Stomach (tissue), 9 donors: ENCODE results near the gene ACOT7. TPM values are rescaled to one million over a fixed set of nuclear protein-coding genes. Genes with fewer than 3 reads are reported as not detected.

ENCODE experiments used
- DNase-seq, 2 donors: peaks; one replicate each; pipeline versions ENCODE4 v3.0.0 to v3.0.0-alpha.2; 2013 to 2019
- H3K27ac ChIP-seq, 5 donors: fragments of 200-600 bp in 4 of 5; sonication (generic) in 4 of 5; one replicate each; pipeline ENCODE4 v1.5.1; 2013 to 2019; ENCODE audit warnings: mild to moderate bottlenecking in 1 of 5, moderate library complexity in 1 of 5
- H3K27me3 ChIP-seq, 3 donors: fragments of 200-600 bp; sonication (generic); one replicate each; pipeline ENCODE4 v1.5.1; 2017 to 2019; ENCODE audit warnings: mixed run types in 1 of 3
- H3K36me3 ChIP-seq, 4 donors: fragments of 200-600 bp; sonication (generic); 1 replicate in 3 of 4; 2 replicates in 1 of 4; pipeline ENCODE4 v1.5.1; 2016 to 2019
- H3K4me1 ChIP-seq, 4 donors: fragments of 200-600 bp; sonication (generic); one replicate each; pipeline ENCODE4 v1.5.1; 2016 to 2019
- H3K4me3 ChIP-seq, 4 donors: fragments of 200-600 bp; sonication (generic) in 3 of 4; one replicate each; pipeline ENCODE4 v1.5.1; 2016 to 2019; ENCODE audit warnings: mild to moderate bottlenecking in 1 of 4
- H3K9me3 ChIP-seq, 4 donors: fragments of 200-600 bp; sonication (generic); one replicate each; pipeline ENCODE4 v1.5.1; 2016 to 2019
- CTCF ChIP-seq, 7 experiments: fragments of 450-650 bp in 4 of 7; fragments of 200-600 bp in 3 of 7; sonication (generic) in 3 of 7; IDR thresholded peaks; one replicate each; pipeline ENCODE4 v1.5.1; 2016 to 2019; ENCODE audit warnings: antibody characterized with exemption in 7 of 7, control low read depth in 2 of 7, mild to moderate bottlenecking in 1 of 7
- EP300 ChIP-seq: sonication (generic); formaldehyde crosslinking; IDR thresholded peaks from one replicate; pipeline ENCODE4 v1.6.1; 2017; ENCODE audit warnings: antibody characterized with exemption
- POLR2A ChIP-seq, 4 donors: fragments of 450-650 bp; IDR thresholded peaks; one replicate each; pipeline ENCODE4 v1.6.1; 2016; ENCODE audit warnings: antibody characterized with exemption in 4 of 4, control low read depth in 2 of 4, mild to moderate bottlenecking in 1 of 4, moderate library complexity in 1 of 4
- POLR2AphosphoS5 ChIP-seq, 3 donors: sonication (generic); formaldehyde crosslinking; IDR thresholded peaks; one replicate each; pipeline ENCODE4 v1.6.1; 2016; ENCODE audit warnings: antibody characterized with exemption in 3 of 3
- WGBS, 5 donors: extraction: QIAGEN DNeasy Blood & Tissue Kit in 3 of 5; methylation state at CpG; one replicate each; pipeline versions ENCODE4 v1.1.5 to v1.1.7; 2013 to 2018; 5-methylcytosine and 5-hydroxymethylcytosine counted together
- intact Hi-C: fragments of 100-400 bp; cut with DNase I; formaldehyde crosslinking; loops from one replicate; pipeline ENCODE4 v1.15.1; 2023; ENCODE audit warnings: low total_unique reads
- polyA plus RNA-seq, 3 donors: library from polyadenylated mRNA; stranded (reverse); fragments of 200-250 nt; gene quantifications; one replicate each; pipeline ENCODE4 v1.2.3, GENCODE V29; 2013
- total RNA-seq, 5 donors: library from RNA; depleted of rRNA; stranded (reverse); fragments of >200 nt; gene quantifications; one replicate each; pipeline versions ENCODE4 v1.1.0 to v1.2.3, GENCODE V29; 2014 to 2016
- donor health status: healthy with polysubstance abuse.
- donor health status: Bipolar disorder and iron deficiency.
- donor health status: healthy.

ACOT7 gene
- total and polyA plus RNA-seq, 8 donors: 9.4 to 69.8 (median 19.4) TPM; not detected in 1

- Histone ChIP-seq H3K4me3 (no peak overlapping the region), H3K4me1 (peaks cover 0 to 35% (median 20%) of the 10 kb centered on the region in 4 donors), H3K27ac (peak overlapping the region in 1 of 5 donors; percentile 11), H3K27me3 (no peaks in the 10 kb centered on the region), H3K36me3 (no peaks in the 10 kb centered on the region), H3K9me3 (no peaks in the 10 kb centered on the region)
- WGBS, 5 donors: 94 to 98% (median 95%) methylated on average over 5 to 11 of the region's 11 CpGs
- TF ChIP-seq POLR2A (IDR thresholded peaks at IDR 0.05) (no peak), CTCF (IDR thresholded peaks at IDR 0.05) (no peak), EP300 (no peak), POLR2AphosphoS5 (IDR thresholded peaks at IDR 0.05) (no peak)
- intact Hi-C loops: no loop called here
- no peak for DNase-seq
Observed at GRCh38 chr1:6274102-6274501, 119.5 kb downstream of the ACOT7 start.

GRCh38 chr1:6273380-6273891 lies 120.1 kb downstream of the ACOT7 start:
- Histone ChIP-seq H3K27ac (peak overlapping the region in 1 of 5 donors; percentile 64), H3K4me3 (no peak overlapping the region), H3K4me1 (peaks cover 0 to 38% (median 20%) of the 10 kb centered on the region in 4 donors), H3K9me3 (no peaks in the 10 kb centered on the region), H3K27me3 (no peaks in the 10 kb centered on the region), H3K36me3 (no peaks in the 10 kb centered on the region)
- WGBS, 5 donors: 74 to 91% (median 89%) methylated on average over 18 to 19 of the region's 19 CpGs
- no peak for TF ChIP-seq CTCF (IDR thresholded peaks at IDR 0.05)
- intact Hi-C loops: no loop called here
- peak in 1 of 2 donors; percentile 73 for DNase-seq

DNA sequence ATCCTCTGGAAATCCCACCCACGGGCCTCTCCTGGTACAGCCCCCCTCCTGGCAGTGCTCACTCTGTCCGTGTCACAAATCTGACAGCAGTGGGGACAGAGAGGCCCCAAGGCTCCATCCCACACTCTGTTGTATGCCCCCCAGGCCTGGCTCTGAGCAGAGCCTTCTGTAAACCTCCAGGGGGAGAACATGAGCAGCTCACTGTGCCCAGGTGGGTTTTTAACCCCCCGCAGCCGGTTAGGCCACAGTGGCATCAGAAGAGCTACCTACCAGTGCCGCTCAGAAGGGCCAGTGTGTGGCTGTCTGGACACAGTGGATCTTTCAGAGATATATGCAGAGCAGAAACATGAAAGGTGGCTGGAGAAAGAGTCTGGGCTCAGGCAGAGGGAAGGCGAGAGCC lies 120.7 kb downstream of the ACOT7 start:
- TF ChIP-seq POLR2A (IDR thresholded peaks at IDR 0.05): no peak
- no peak for TF ChIP-seq CTCF (IDR thresholded peaks at IDR 0.05)
- no peak for TF ChIP-seq EP300
- TF ChIP-seq POLR2AphosphoS5 (IDR thresholded peaks at IDR 0.05): no peak
- H3K36me3 ChIP-seq: no peaks in the 10 kb centered on the region
- peak overlapping the region in 1 of 5 donors; percentile 64 for H3K27ac ChIP-seq
- H3K27me3 ChIP-seq: no peaks in the 10 kb centered on the region
- H3K9me3 ChIP-seq: no peaks in the 10 kb centered on the region
- DNase-seq: no peak
- H3K4me1 ChIP-seq: peaks cover 0 to 38% (median 20%) of the 10 kb centered on the region in 4 donors
- H3K4me3 ChIP-seq: no peak overlapping the region
- intact Hi-C loops: no loop called here
- WGBS, 5 donors: 87 to 93% (median 90%) methylated on average over 6 of the region's 6 CpGs

GRCh38 chr1:6272452-6272851 lies 121.1 kb downstream of the ACOT7 start:
- TF ChIP-seq EP300: no peak
- no peak for TF ChIP-seq CTCF (IDR thresholded peaks at IDR 0.05)
- TF ChIP-seq POLR2A (IDR thresholded peaks at IDR 0.05): no peak
- TF ChIP-seq POLR2AphosphoS5 (IDR thresholded peaks at IDR 0.05): no peak
- no peaks in the 10 kb centered on the region for H3K36me3 ChIP-seq
- no peaks in the 10 kb centered on the region for H3K27me3 ChIP-seq
- DNase-seq: no peak
- 75 to 91% (median 84%) methylated on average over 7 to 9 of the region's 9 CpGs for WGBS, 5 donors
- H3K4me3 ChIP-seq: no peak overlapping the region
- H3K27ac ChIP-seq: peak overlapping the region in 1 of 5 donors; percentile 64
- peaks cover 0 to 38% (median 20%) of the 10 kb centered on the region in 4 donors for H3K4me1 ChIP-seq
- intact Hi-C loops: no loop called here
- H3K9me3 ChIP-seq: no peaks in the 10 kb centered on the region
